HepG2 (cell line): ENCODE measurements around the gene FAM117A. TPM values are rescaled to one million over a fixed set of nuclear protein-coding genes. Genes with fewer than 3 reads are reported as not detected.

ENCODE experiments used
- ARNTL ChIP-seq: sonication (generic); formaldehyde crosslinking; IDR thresholded peaks from 2 replicates; pipeline ENCODE4 v1.4.0; 2020; ENCODE audit warnings: mild to moderate bottlenecking, missing genetic modification reagents
- ATF5 ChIP-seq: sonication (generic); formaldehyde crosslinking; IDR thresholded peaks from 2 replicates; pipeline ENCODE4 v1.4.0; 2020; ENCODE audit warnings: mild to moderate bottlenecking, low read depth, missing genetic modification reagents
- DR1 ChIP-seq: sonication (generic); formaldehyde crosslinking; IDR thresholded peaks from 2 replicates; pipeline ENCODE4 v1.8.0; 2021; ENCODE audit warnings: mild to moderate bottlenecking, missing genetic modification reagents, inconsistent platforms
- PCBP2 ChIP-seq: fragments of 200-400 bp; formaldehyde crosslinking; optimal IDR thresholded peaks from 2 replicates; pipeline ENCODE3; 2018; ENCODE audit warnings: low read length, low read depth; ENCODE audit not compliant: poor library complexity, severe bottlenecking
- PHF21A ChIP-seq: sonication (generic); formaldehyde crosslinking; IDR thresholded peaks from 2 replicates; pipeline ENCODE4 v1.5.0; 2020; ENCODE audit warnings: mild to moderate bottlenecking, missing genetic modification reagents
- SRSF1 ChIP-seq: fragments of 200-400 bp; formaldehyde crosslinking; optimal IDR thresholded peaks from 2 replicates; pipeline ENCODE3; 2017; ENCODE audit warnings: mild to moderate bottlenecking, low read depth, low read length, moderate library complexity
- TBX2 ChIP-seq: sonication (generic); formaldehyde crosslinking; IDR thresholded peaks from 2 replicates; pipeline ENCODE4 v1.5.0; 2020; ENCODE audit warnings: missing genetic modification reagents, mild to moderate bottlenecking, borderline replicate concordance
- ZBTB1 ChIP-seq: sonication (generic); formaldehyde crosslinking; IDR thresholded peaks from 2 replicates; pipeline ENCODE4 v1.4.0; 2020; ENCODE audit warnings: missing genetic modification reagents, borderline replicate concordance
- ZNF280D ChIP-seq: sonication (generic); formaldehyde crosslinking; IDR thresholded peaks from 2 replicates; pipeline ENCODE4 v1.5.1; 2020; ENCODE audit warnings: mild to moderate bottlenecking, missing genetic modification reagents
- ZNF609 ChIP-seq: sonication (generic); formaldehyde crosslinking; IDR thresholded peaks from 2 replicates; pipeline ENCODE4 v1.4.0; 2020; ENCODE audit warnings: mild to moderate bottlenecking, missing genetic modification reagents, borderline replicate concordance
- ZNF652 ChIP-seq: IDR thresholded peaks from 2 replicates; pipeline ENCODE4 v1.6.1; 2016; ENCODE audit warnings: low read depth, borderline replicate concordance
- ZSCAN30 ChIP-seq: sonication (generic); formaldehyde crosslinking; IDR thresholded peaks from 2 replicates; pipeline ENCODE4 v1.5.0; 2020; ENCODE audit warnings: mild to moderate bottlenecking, missing genetic modification reagents
- ZSCAN31 ChIP-seq: sonication (generic); formaldehyde crosslinking; IDR thresholded peaks from 2 replicates; pipeline ENCODE4 v1.5.0; 2020; ENCODE audit warnings: low read depth, mild to moderate bottlenecking, missing genetic modification reagents
- ZSCAN5A ChIP-seq: sonication (generic); formaldehyde crosslinking; IDR thresholded peaks from 2 replicates; pipeline ENCODE4 v1.8.0; 2022; ENCODE audit warnings: mild to moderate bottlenecking, missing genetic modification reagents, borderline replicate concordance
- polyA plus RNA-seq, 8 experiments: library from polyadenylated mRNA; depleted of rRNA in 3 of 8; stranded (reverse) in 7 of 8; unstranded in 1 of 8; fragments of >200 nt; fragmentation: Illumina TruSeq in 4 of 8; extraction: Trizol in 4 of 8; gene quantifications; 2 replicates each; pipeline versions ENCODE4 v1.2.1 to v1.2.3, GENCODE V29; 2011 to 2016; ENCODE audit warnings: low read depth in 4 of 8, missing spikeins in 1 of 8, mixed read lengths in 1 of 8; ENCODE audit not compliant: insufficient read depth in 1 of 8
- total RNA-seq, 5 experiments: library from RNA; depleted of rRNA; stranded (reverse); fragments of >200 nt; fragmentation: Illumina TruSeq; extraction: Trizol; gene quantifications; 2 replicates each; pipeline ENCODE4 v1.2.3, GENCODE V29; 2016; ENCODE audit warnings: low read depth in 1 of 5

Gene FAM117A
- total and polyA plus RNA-seq, 2 of the 13 experiments (the other 11 are each of a cell fraction or from before 2014, with no cell fraction given), result 12.1 to 19.8 TPM

GRCh38 chr17:49788478-49789242, 24.7 kb upstream of the FAM117A start, which contains the start of gene KAT7 (continued):
- TF ChIP-seq ZSCAN5A (CRISPR knock-in tag), result no peak
- peak; percentile 88 for TF ChIP-seq TBX2 (CRISPR knock-in tag)
- peak; percentile 93 for TF ChIP-seq SRSF1
- TF ChIP-seq ZBTB1, result no peak
- no peak for TF ChIP-seq PCBP2
- peak; percentile 83 for TF ChIP-seq PHF21A (CRISPR knock-in tag)
- peak; percentile 94 for TF ChIP-seq ZNF280D (CRISPR knock-in tag)
- TF ChIP-seq ZNF609 (CRISPR knock-in tag), result no peak
- peak; percentile 91 for TF ChIP-seq ZSCAN31 (CRISPR knock-in tag)
- TF ChIP-seq ATF5 (CRISPR knock-in tag), result no peak; the same call in 1 of the 2 replicates
- TF ChIP-seq ZSCAN30 (CRISPR knock-in tag), result no peak; the same call in 1 of the 2 replicates
- TF ChIP-seq ARNTL (CRISPR knock-in tag), result peak; percentile 85
- peak; percentile 85; the same call in 1 of the 2 replicates for TF ChIP-seq DR1 (CRISPR knock-in tag)
- no peak; the same call in 1 of the 2 replicates for TF ChIP-seq ZNF652
